ENCODE data around the gene STAP2. TPM values are rescaled to one million over a fixed set of nuclear protein-coding genes. Genes with fewer than 3 reads are reported as not detected.

Gene STAP2
- total RNA-seq, 4 donors from 2014 or later = 3.1 to 6.0 (median 4.8) TPM; not detected in 1

DNA sequence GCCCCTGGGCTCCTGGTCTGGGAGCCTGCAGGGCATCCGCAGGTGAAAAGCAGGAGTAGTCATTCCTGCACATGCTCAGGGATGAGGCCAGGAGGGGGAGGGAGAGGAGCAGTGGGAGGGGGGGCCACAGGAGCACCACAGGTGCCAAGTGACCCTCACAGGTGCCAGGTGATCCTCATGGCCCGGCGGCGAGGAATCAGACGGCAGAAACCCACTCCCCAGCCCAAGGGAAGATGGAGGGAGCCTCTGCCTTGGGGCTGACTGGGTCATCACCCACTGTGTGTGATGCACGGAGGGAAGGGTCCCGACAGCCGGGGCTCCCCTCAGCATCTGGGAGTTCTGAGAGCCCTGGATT lies 34.4 kb upstream of the STAP2 start:
- Histone ChIP-seq H3K27ac (peak overlapping the region; percentile 80 to 100 (median 89)), H3K27me3 (no peaks in the 10 kb centered on the region), H3K4me1 (peaks cover 11 to 100% (median 99%) of the 10 kb centered on the region in 4 donors), H3K4me3 (no peak overlapping the region), H3K36me3 (no peaks in the 10 kb centered on the region), H3K9me3 (no peaks in the 10 kb centered on the region)
- WGBS, 2 donors = 73 to 82% methylated on average over 4 to 7 of the region's 8 CpGs
- no peak for DNase-seq (ENCODE audit: low spot score in 2 of 2)
- TF ChIP-seq POLR2A (IDR thresholded peaks at IDR 0.05) (no peak), EP300 (IDR thresholded peaks at IDR 0.05) (no peak)
- TF ChIP-seq, protein P1, sequence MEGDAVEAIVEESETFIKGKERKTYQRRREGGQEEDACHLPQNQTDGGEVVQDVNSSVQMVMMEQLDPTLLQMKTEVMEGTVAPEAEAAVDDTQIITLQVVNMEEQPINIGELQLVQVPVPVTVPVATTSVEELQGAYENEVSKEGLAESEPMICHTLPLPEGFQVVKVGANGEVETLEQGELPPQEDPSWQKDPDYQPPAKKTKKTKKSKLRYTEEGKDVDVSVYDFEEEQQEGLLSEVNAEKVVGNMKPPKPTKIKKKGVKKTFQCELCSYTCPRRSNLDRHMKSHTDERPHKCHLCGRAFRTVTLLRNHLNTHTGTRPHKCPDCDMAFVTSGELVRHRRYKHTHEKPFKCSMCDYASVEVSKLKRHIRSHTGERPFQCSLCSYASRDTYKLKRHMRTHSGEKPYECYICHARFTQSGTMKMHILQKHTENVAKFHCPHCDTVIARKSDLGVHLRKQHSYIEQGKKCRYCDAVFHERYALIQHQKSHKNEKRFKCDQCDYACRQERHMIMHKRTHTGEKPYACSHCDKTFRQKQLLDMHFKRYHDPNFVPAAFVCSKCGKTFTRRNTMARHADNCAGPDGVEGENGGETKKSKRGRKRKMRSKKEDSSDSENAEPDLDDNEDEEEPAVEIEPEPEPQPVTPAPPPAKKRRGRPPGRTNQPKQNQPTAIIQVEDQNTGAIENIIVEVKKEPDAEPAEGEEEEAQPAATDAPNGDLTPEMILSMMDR (IDR thresholded peaks at IDR 0.05) = no peak

DNA sequence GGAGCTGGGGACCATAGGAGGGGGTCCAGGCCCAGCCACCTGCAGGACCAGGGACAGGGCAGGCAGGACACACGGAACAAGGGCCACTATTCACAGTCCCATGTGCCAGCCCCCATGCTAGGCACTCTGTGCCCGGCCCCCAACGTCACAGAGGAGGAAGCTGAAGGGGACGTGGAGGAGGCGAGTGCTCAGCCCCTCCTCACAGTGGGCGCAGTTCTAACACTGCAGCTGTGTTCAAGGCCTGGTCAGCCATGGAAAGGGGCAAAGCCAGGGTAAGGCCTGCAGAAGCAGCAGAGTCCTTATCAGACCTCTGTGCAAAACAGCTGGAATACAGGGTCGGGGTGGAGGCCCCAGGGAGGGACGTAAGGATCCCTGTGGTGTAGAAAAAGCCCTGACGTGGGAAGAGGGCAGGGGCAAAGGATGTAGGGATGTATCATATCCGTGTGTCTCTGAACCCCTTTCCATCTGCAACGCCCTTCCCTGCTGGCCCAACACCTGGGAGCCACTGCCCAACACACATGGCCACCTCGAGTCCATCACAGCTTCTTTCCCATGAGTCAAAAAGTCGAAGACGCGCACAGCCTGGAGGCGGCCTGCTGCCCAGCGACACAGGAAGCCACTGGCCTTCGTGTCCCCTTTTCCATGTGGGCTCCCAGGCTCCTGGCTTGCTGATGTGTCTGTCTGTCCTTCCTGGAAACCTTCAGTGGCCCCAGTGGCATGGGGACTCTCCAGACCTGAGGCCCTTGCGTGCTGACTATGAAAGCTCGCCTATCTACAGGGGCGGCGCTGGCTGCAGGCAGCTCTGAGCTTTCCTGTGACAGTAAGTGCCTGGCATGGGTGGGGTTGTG lies 33.8 kb upstream of the STAP2 start:
- peak overlapping the region; percentile 80 to 100 (median 89) for H3K27ac ChIP-seq

DNA sequence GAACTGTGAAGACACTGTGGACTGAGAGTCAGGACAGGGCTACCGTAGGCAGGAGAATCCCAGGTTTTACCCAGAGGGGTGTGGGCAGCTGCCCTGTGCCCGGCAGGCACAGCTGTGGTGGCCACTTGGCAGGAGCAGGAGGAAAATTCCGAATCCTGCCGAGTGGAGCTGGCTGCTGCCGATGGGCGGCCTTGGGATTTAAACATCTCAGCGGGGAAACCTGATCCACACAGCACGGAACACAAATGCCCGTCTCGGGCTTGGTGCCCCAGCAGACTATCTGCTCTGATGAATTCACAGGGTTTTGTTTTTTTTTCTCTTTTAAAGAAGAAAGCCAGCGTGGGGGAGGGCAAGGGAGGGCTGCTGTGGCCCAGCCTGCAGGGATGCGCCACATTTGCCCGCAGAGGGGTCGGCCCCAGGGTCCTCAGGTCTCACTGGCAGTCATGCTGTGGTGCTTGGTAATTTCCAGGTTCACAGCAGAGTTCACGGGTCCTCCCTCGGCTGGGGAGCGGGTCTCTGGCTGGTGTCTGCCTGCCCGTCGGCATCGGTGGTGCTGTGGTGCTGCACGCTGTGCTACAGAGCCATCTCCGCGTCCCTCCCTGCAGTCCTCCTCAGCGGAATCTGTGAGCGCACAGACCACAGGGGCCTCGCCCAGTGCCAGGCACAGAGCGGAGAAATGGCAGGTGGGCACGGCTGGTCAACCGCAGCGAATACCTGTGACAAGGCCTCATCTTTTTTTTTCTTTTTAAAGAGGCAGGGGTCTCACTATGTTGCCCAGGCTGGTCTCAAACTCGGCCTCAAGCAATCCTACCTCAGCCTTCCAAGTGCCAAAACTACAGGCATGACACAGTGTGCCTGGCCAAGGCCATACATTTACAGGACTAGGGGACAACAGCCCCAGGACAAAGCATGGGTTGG lies 32.9 kb upstream of the STAP2 start:
- WGBS, 2 donors = 79 to 80% methylated on average over 23 to 30 of the region's 31 CpGs

More for the DNA sequence above, 33.8 kb upstream of the STAP2 start:
- TF ChIP-seq POLR2A (IDR thresholded peaks at IDR 0.05) (peak in 1 of 2 donors; percentile 37), EP300 (IDR thresholded peaks at IDR 0.05) (peak in 1 of 2 donors; percentile 67)
- TF ChIP-seq, protein P1 (IDR thresholded peaks at IDR 0.05) = no peak
- DNase-seq (ENCODE audit: low spot score in 2 of 2) = no peak
- no peaks in the 10 kb centered on the region for H3K27me3 ChIP-seq
- no peak overlapping the region for H3K4me3 ChIP-seq
- no peaks in the 10 kb centered on the region for H3K36me3 ChIP-seq
- peaks cover 11 to 100% (median 99%) of the 10 kb centered on the region in 4 donors for H3K4me1 ChIP-seq
- 64 to 68% methylated on average over 22 of the region's 22 CpGs for WGBS, 2 donors
- H3K9me3 ChIP-seq = no peaks in the 10 kb centered on the region

DNA sequence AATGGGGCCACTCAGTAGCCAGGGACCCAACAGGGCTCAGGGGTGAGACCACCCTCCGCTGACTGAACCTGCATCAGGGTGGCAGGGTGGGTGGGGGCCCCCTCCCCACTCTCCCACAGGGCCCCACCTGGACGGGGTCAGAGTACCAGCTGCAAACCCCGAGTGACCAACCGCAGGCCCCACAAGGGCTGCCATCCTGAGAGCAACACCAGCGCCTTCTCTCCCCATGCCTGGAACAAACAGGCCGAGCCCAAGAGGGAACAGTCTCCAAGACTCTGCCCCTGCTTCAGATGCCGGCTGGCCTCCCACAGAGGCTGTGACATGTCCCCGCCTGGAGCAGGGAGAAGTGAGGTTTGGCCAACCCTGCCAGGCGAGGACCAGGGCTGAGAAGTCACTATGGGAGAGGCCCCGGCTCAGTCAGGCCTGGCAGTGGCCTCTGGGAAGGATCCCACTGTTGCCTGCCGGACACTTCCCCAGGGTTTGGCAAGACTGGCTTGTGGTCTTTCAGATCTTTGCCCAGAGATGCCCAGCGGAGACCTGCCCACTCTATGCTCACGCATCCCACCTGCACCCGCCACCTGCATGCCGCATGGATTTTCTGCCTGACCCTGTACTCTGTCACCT lies 31.9 kb upstream of the STAP2 start:
- H3K9me3 ChIP-seq = no peaks in the 10 kb centered on the region
- WGBS, 2 donors = 80% methylated on average over 9 to 12 of the region's 15 CpGs
- TF ChIP-seq, protein P1 (IDR thresholded peaks at IDR 0.05) = no peak
- DNase-seq (ENCODE audit: low spot score in 2 of 2) = no peak
- H3K27me3 ChIP-seq = no peaks in the 10 kb centered on the region
- peaks cover 0 to 12% (median 10%) of the 10 kb centered on the region in 3 donors for H3K36me3 ChIP-seq
- H3K27ac ChIP-seq = peak overlapping the region in 3 of 4 donors; percentile 86 to 100 (median 92)
- peaks cover 8 to 91% (median 83%) of the 10 kb centered on the region in 4 donors for H3K4me1 ChIP-seq
- no peak overlapping the region for H3K4me3 ChIP-seq

More for the DNA sequence above, 32.9 kb upstream of the STAP2 start:
- Histone ChIP-seq H3K4me1 (peaks cover 11 to 100% (median 93%) of the 10 kb centered on the region in 4 donors), H3K27me3 (no peaks in the 10 kb centered on the region), H3K4me3 (no peak overlapping the region), H3K36me3 (peaks cover 0 to 3% (median under 1%) of the 10 kb centered on the region in 3 donors), H3K9me3 (no peaks in the 10 kb centered on the region), H3K27ac (peak overlapping the region; percentile 80 to 100 (median 89))
- DNase-seq (ENCODE audit: low spot score in 2 of 2) = no peak
- TF ChIP-seq EP300 (IDR thresholded peaks at IDR 0.05) (no peak), POLR2A (IDR thresholded peaks at IDR 0.05) (no peak)
- TF ChIP-seq, protein P1 (IDR thresholded peaks at IDR 0.05) = no peak
